Heart left ventricle (tissue), 16 donors: ENCODE data around the gene SGF29. TPM values are rescaled to one million over a fixed set of nuclear protein-coding genes. Genes with fewer than 3 reads are reported as not detected.

Experiments
- ATAC-seq, 4 donors: fragments of 200-7000 bp; cut with Tn5 transposase; one replicate each; pipeline ENCODE4 v1.9.1; 2020 to 2022; ENCODE audit warnings: moderate library complexity in 4 of 4, mild to moderate bottlenecking in 3 of 4, moderate number of reproducible peaks in 1 of 4
- DNase-seq, 5 donors: peaks; one replicate each; pipeline ENCODE4 v3.0.0-alpha.2; 2020
- H3K27ac ChIP-seq, 12 donors: fragments of 200-600 bp; sonication (generic) in 4 of 12; one replicate each; pipeline versions ENCODE4 v1.5.0 to v1.8.0; 2016 to 2022; ENCODE audit warnings: mild to moderate bottlenecking in 2 of 12
- H3K27me3 ChIP-seq, 9 donors: fragments of 200-600 bp; sonication (generic) in 2 of 9; one replicate each; pipeline versions ENCODE4 v1.5.1 to v1.8.0; 2016 to 2022; ENCODE audit warnings: mild to moderate bottlenecking in 3 of 9
- H3K36me3 ChIP-seq, 9 donors: fragments of 200-600 bp; sonication (generic) in 2 of 9; one replicate each; pipeline versions ENCODE4 v1.5.0 to v1.8.0; 2018 to 2022; ENCODE audit warnings: mild to moderate bottlenecking in 2 of 9
- H3K4me1 ChIP-seq, 12 donors: fragments of 200-600 bp; sonication (generic) in 4 of 12; one replicate each; pipeline versions ENCODE4 v1.5.0 to v1.8.0; 2016 to 2022; ENCODE audit warnings: mild to moderate bottlenecking in 3 of 12
- H3K4me3 ChIP-seq, 12 donors: fragments of 200-600 bp; sonication (generic) in 4 of 12; one replicate each; pipeline versions ENCODE4 v1.5.0 to v1.8.0; 2017 to 2022; ENCODE audit warnings: mild to moderate bottlenecking in 9 of 12, moderate library complexity in 4 of 12
- H3K9me3 ChIP-seq, 12 donors: fragments of 200-600 bp; sonication (generic) in 4 of 12; one replicate each; pipeline versions ENCODE4 v1.5.0 to v1.8.0; 2016 to 2022; ENCODE audit warnings: mild to moderate bottlenecking in 1 of 12
- POLR2A ChIP-seq, 2 donors: fragments of 450-650 bp; IDR thresholded peaks; one replicate each; pipeline ENCODE4 v1.6.1; 2017; ENCODE audit warnings: antibody characterized with exemption in 2 of 2, mild to moderate bottlenecking in 2 of 2, moderate library complexity in 2 of 2
- WGBS, 4 donors: extraction: QIAGEN DNeasy Blood & Tissue Kit in 2 of 4; methylation state at CpG; one replicate each; pipeline versions ENCODE4 v1.1.5 to v1.1.7; 2013 to 2018; 5-methylcytosine and 5-hydroxymethylcytosine counted together
- intact Hi-C, 10 donors: fragments of 100-400 bp; cut with DNase I; formaldehyde crosslinking; loops; one replicate each; pipeline versions ENCODE4 v1.11.1 to v1.14.2; 2022
- polyA plus RNA-seq, 2 donors: library from polyadenylated mRNA; stranded (reverse); fragments of 200-250 nt; gene quantifications; one replicate each; pipeline ENCODE4 v1.2.3, GENCODE V29; 2013
- total RNA-seq, 9 donors: library from RNA; depleted of rRNA in 2 of 9; stranded (reverse); fragments of >200 nt in 2 of 9; fragmentation: NEBNext Ultra II Directional in 3 of 9; extraction: Animal tissue kit (Norgen Biotek cat#: 25700) in 3 of 9; gene quantifications; one replicate each; pipeline versions ENCODE4 v1.1.0 to v1.2.4, GENCODE V29; 2016 to 2023
- TF ChIP-seq, protein P1 (sequence below), 12 donors: fragments of 200-600 bp; sonication (generic) in 4 of 12; IDR thresholded peaks; one replicate each; pipeline versions ENCODE4 v1.5.0 to v1.8.0; 2018 to 2022; ENCODE audit warnings: antibody characterized with exemption in 12 of 12, mild to moderate bottlenecking in 5 of 12
- donor health status: ischemic (EF 13 %, LVEDD 7.1; RV severe dilation, severe dysfunction).
- donor health status: healthy with polysubstance abuse.
- donor health status: DM: no; HTN: yes; CAD: no.
- donor health status: DM: no; HTN: no; CAD: no.
- donor health status: ischemic (EF 25% LVEDD 6.9; RV normal size, moderate dysfunction).
- donor health status: ischemic (EF 25% LVEDD 5.7; RV mildly dilated, moderate dysfunction).
- donor health status: healthy.
- donor health status: DM: yes; HTN: yes; CAD: no.
- donor health status: ischemic (EF 35%, LVEDD 5.7; RV mildly dilated, moderate dysfunction).
- donor health status: nonischemic (EF 11% LVEDD 7.7; RV severe dilation, severe dysfunction).
- donor health status: DM: yes; HTN: yes; CAD: no.
- donor health status: PGD.
- donor health status: ischemic (EF 29% LVEDD 5.4; RV normal size, mild dysfunction).
- donor health status: nonischemic (EF 23%, LVEDD 6.1; RV moderate dilation, normal function).

SGF29 gene
- total and polyA plus RNA-seq, 11 donors = 11.1 to 27.9 (median 15.6) TPM

DNA sequence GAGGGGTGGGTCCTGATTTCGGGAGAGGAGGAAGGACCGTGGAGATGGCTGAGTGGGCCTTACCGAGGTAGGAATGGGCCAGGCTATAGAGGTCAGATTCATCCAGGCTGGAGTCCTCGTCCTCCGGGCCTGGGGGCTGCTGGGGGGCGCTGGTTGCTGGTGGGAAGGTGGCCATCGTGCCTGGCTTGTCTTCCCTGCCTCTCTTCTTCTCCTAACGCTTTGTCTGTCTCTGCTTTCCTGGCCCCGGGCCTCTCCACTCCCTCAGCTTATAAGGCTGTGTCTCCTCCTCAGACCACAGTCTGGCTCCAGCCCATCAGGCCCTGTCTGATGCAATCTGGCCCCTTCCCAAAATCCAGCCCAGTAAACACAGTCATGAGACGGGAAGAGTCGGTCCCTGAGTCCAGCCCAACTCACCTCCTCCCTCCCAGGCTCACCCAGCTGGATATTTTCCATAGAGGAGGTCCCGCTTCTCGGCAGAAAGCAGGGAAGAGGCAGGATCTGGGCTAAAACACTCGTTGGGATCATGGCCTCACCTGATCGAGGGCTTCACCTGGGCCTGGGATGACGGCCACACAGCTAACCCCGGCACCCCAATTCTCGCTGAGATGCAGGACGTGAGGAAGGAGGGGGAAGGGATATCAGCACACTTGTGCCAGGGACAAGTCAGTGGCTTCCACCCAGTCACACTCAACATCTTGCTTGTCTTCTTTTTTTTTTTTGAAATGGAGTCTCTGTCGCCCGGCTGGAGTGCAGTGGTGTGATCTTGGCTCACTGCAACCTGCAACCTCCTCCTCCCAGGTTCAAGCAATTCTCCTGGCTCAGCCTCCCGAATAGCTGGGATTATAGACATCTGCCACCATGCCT, 14.8 kb upstream of the SGF29 start, which contains the start of gene NUPR1:
TSS of gene NUPR1 (minus strand) at position 242 of the 864 bp plus-strand sequence. CDS start at position 175, 67 bp downstream.
- no peaks in the 10 kb centered on the region for H3K9me3 ChIP-seq
- intact Hi-C loops = loop anchor here in 3 of 10 donors (2.0 to 5.0 kb wide), 2 partner anchors 46 to 47 kb away; partner anchors contain the start of genes CLN3 (in 3 of the 3) and APOBR (in 2 of the 3)
- ATAC-seq = peak; percentile 96 to 99 (median 98)
- peak in 1 of 2 donors; percentile 85 for TF ChIP-seq POLR2A (IDR thresholded peaks at IDR 0.05)
- TF ChIP-seq, protein P1, sequence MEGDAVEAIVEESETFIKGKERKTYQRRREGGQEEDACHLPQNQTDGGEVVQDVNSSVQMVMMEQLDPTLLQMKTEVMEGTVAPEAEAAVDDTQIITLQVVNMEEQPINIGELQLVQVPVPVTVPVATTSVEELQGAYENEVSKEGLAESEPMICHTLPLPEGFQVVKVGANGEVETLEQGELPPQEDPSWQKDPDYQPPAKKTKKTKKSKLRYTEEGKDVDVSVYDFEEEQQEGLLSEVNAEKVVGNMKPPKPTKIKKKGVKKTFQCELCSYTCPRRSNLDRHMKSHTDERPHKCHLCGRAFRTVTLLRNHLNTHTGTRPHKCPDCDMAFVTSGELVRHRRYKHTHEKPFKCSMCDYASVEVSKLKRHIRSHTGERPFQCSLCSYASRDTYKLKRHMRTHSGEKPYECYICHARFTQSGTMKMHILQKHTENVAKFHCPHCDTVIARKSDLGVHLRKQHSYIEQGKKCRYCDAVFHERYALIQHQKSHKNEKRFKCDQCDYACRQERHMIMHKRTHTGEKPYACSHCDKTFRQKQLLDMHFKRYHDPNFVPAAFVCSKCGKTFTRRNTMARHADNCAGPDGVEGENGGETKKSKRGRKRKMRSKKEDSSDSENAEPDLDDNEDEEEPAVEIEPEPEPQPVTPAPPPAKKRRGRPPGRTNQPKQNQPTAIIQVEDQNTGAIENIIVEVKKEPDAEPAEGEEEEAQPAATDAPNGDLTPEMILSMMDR (IDR thresholded peaks at IDR 0.05) = no peak
- 12 to 24% (median 15%) methylated on average over 22 of the region's 22 CpGs for WGBS, 4 donors
- H3K36me3 ChIP-seq = peaks cover 0 to 21% (median 3%) of the 10 kb centered on the region in 9 donors
- H3K27ac ChIP-seq = peak within 1 kb of the TSS; percentile 82 to 98 (median 93)
- peak; percentile 90 to 96 (median 95) for DNase-seq
- H3K4me1 ChIP-seq = peaks cover 0 to 54% (median 20%) of the 10 kb centered on the region in 12 donors
- H3K27me3 ChIP-seq = no peaks in the 10 kb centered on the region
- peak within 1 kb of the TSS; percentile 11 to 71 (median 58) for H3K4me3 ChIP-seq

DNA sequence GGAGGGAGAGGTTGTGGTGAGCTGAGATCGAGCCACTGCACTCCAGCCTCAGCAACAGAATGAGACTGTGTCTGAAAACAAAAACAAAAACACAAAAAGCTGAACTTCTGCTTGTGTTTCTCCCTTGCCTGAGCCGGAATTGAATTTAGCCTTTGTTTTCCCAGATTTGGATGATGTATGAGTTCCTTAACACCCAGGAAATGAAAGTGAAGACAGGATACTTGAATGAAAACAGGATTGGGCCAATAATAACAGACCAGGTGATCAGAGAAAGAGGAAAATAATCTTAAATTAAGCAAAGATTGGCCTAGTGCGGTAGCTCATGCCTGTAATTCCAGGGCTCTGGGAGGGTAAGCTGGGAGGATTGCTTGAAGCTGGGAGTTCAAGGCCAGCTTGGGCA, 13.4 kb upstream of the SGF29 start:
- Histone ChIP-seq H3K4me3 (no peak overlapping the region), H3K36me3 (peaks cover 0 to 21% (median 3%) of the 10 kb centered on the region in 9 donors), H3K27ac (peak overlapping the region in 4 of 12 donors; percentile 20 to 98 (median 94)), H3K27me3 (no peaks in the 10 kb centered on the region), H3K4me1 (peaks cover 0 to 41% (median 20%) of the 10 kb centered on the region in 12 donors), H3K9me3 (no peaks in the 10 kb centered on the region)
- no peak for TF ChIP-seq POLR2A (IDR thresholded peaks at IDR 0.05)
- TF ChIP-seq, protein P1 (IDR thresholded peaks at IDR 0.05) = no peak
- DNase-seq (no peak), ATAC-seq (no peak)
- 83 to 88% (median 85%) methylated on average over 3 of the region's 3 CpGs for WGBS, 4 donors
- intact Hi-C loops = loop anchor here in 2 of 10 donors (5.0 to 10.0 kb wide), 2 partner anchors 43 to 66 kb away; partner anchors contain the start of gene NPIPB7 (in 1 of the 2)

DNA sequence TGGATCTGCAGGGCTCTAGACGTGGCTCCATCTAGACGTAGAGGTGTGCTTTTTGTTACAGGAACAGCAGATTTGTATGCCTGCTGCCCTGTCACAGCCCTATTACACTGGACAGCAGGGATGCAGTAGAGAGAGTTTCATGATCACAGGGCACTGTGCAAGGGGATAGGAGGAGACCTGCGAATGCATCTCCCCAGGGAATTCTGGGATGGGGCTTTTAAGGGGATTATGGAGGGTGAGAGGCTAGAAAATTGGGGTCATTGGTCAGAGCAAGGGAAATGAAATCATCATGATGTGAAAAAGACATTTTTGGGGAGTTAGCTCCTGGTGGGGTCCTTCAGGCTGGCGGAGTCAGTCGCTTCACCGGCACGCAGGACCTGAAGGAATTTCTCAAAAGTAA, 11.1 kb upstream of the SGF29 start:
- no peak for DNase-seq
- Histone ChIP-seq H3K27ac (peak overlapping the region in 1 of 12 donors; percentile 76), H3K27me3 (no peaks in the 10 kb centered on the region), H3K4me1 (peaks cover 0 to 34% (median 14%) of the 10 kb centered on the region in 12 donors), H3K9me3 (no peaks in the 10 kb centered on the region), H3K36me3 (peaks cover 0 to 2% (median 0%) of the 10 kb centered on the region in 9 donors), H3K4me3 (no peak overlapping the region)
- TF ChIP-seq, protein P1 (IDR thresholded peaks at IDR 0.05) = no peak
- TF ChIP-seq POLR2A (IDR thresholded peaks at IDR 0.05) = no peak
- ATAC-seq = no peak
- WGBS, 4 donors = 78 to 92% (median 87%) methylated on average over 7 of the region's 7 CpGs
- intact Hi-C loops = loop anchor here in 2 of 10 donors (5.0 to 10.0 kb wide), 2 partner anchors 45 to 68 kb away; partner anchors contain the start of gene NPIPB7 (in 1 of the 2)

DNA sequence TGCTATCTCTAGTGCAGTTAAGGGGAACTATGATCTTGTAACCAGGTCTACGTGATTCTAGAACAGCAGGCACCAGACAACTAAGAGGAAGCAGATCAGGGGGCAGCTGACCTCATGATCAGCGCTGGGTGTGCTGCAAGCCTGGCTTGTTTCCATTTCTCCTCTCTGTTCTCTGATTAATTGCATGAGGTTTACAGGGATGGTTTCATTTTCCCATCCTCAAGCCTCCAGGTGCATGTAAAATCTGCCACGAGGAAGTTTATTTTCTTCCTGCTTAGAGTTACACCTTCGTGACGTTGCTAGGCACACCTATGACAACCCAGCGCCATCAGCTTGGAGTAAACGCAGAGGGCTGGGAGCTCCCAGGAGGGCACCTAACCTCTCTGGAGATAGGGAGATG, 10.6 kb upstream of the SGF29 start:
- H3K27me3 ChIP-seq = no peaks in the 10 kb centered on the region
- H3K27ac ChIP-seq = peak overlapping the region in 1 of 12 donors; percentile 76
- peak in 1 of 5 donors; percentile 39 for DNase-seq
- TF ChIP-seq, protein P1 (IDR thresholded peaks at IDR 0.05) = no peak
- no peak for TF ChIP-seq POLR2A (IDR thresholded peaks at IDR 0.05)
- H3K36me3 ChIP-seq = no peaks in the 10 kb centered on the region
- no peak overlapping the region for H3K4me3 ChIP-seq
- intact Hi-C loops = loop anchor here in 2 of 10 donors (5.0 to 10.0 kb wide), 2 partner anchors 46 to 68 kb away; partner anchors contain the start of gene NPIPB7 (in 1 of the 2)
- H3K4me1 ChIP-seq = peaks cover 0 to 34% (median 11%) of the 10 kb centered on the region in 12 donors
- 70 to 81% (median 77%) methylated on average over 7 of the region's 7 CpGs for WGBS, 4 donors
- no peak for ATAC-seq
- H3K9me3 ChIP-seq = no peaks in the 10 kb centered on the region
